T1000 (cell line): ENCODE results near the gene PDCD2L.
"Not testable (repeated sequence)": the region's sequence is repeated elsewhere in the genome, so short reads cannot be mapped to it uniquely, and the experiment has no call there.

ENCODE experiments used
- DNase-seq: peaks from one replicate; lab custom pipeline; 2025; ENCODE audit warnings: mixed read lengths; lab: John Stamatoyannopoulos, UW

The PDCD2L gene

DNA sequence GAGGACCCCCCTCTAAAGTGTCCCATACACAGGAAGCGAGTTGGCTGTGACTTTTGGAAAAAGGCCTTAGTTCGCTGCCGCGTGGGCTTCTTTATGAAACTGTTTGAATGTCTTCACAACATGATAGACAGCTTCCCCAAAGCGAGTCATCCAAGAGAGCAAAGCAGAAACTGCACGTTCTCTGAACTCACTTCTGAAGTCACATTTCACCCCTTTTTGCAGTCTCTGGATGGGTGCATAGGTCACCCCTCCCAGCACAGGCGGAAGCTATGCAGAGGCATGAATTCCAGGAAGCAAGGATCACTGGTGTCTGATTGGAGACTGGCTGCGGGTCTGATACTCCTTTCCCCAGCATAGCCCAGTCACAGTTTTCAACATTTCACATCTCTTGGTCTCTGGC, 28.6 kb upstream of the PDCD2L start:
- no peak for DNase-seq

DNA sequence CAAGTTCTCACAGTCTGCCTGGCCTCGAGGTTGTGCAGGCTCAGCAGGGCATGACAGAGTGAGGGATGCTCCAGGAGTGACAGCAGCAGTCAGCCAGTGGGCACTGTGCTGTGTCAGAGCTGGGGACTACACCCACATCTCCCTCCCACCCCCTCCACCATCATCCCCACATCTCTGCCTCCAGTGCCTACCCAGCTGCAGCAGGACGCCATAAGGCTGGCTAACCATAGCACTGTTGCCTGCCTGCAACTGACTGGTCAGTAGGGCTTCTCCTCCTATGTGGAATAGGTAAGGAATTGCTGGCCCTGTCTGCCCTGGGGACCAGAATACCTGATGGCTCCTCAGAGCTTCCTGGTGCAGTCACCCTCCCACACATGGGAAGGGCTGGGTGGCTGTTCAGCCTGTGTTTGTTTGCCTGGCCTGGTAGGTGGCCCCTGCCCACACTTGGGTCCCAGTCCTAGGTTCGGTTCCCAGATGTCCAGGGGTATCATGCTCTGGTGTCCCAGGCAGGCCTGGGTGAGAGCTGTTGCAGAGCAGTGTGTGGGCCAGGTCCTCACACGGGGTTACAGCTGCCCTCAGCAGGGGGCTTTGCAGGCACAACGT, 23.5 kb upstream of the PDCD2L start:
- DNase-seq: no peak

DNA sequence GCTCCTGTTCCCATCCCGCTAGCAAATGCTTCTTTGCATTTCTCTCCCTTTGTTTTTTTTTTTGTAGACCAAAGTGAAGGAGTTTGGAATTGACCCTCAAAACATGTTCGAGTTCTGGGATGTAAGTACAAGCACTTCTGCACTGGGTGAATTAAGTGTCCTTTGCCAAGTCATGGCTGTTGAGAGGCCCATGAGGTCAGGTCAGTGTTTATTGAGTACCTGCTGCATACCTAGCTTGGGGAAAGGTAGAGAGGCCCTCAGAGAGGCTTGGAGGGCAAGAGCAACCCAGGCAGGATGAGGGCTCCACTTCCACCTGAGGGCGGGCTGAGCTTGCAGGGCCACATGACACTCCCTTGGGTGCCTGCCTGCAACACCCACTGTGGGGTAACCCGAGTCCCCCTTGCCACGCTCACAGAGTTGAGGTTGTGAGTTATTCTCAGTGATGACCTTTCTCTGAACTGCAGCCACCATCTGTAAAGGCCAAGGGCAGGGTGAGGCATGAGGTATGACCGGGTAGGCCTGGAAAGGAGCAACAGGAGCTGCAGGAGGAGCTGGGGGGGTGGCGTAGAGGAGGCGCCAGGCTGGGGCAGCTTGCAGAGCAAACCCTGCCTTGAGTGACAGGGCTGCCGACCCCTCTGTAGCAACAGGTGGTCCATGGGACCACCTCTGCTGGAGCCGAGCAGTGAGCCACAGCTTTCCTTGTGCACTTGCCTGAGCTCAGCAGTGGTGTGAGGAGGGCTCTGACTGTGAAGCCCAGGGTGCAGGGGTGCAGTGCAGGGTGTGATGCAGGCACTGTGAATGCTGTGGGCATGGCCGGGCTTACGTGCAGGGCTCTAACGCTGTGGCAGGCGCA, 22.6 kb upstream of the PDCD2L start:
- no peak for DNase-seq

DNA sequence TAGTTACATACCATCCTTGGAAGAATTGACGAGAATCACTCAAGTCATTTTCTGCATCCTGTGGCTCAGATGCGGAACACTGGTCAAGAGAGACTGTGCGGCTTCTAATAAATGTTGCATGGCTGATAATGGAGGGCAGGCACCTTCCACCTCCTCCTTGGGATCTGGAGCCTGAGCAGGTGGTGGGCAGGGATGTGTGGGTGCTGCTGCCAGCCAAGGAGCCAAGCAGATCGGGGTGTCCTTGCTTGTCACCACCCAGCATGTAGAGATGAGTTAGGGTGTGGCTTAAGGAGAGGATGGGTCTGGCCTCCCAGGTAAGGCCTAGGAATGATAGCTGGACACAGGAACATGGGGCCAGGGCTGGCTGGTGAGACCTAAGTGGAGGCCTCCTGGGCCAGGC, 21.7 kb upstream of the PDCD2L start:
- no peak for DNase-seq

DNA sequence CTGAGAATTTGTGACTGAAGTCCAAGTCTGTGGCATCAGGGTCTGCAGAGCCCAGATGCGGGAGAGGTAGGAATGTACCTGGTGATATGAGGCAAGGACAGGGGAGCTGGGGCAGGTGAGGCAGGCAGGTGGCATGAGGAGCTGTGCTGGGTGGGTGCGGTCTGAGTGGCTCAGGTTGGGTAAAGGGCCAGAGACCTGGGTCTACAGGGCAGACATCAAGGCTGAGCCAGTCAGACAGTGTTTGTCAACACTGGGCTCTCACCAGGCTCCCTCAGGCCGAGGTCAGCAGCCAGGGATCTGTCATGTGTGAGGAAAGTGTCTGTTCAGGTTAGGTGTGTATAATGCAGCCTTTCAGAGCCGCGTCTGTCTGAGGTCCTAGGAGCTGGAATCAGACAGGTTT, 20.6 kb upstream of the PDCD2L start:
- no peak for DNase-seq

DNA sequence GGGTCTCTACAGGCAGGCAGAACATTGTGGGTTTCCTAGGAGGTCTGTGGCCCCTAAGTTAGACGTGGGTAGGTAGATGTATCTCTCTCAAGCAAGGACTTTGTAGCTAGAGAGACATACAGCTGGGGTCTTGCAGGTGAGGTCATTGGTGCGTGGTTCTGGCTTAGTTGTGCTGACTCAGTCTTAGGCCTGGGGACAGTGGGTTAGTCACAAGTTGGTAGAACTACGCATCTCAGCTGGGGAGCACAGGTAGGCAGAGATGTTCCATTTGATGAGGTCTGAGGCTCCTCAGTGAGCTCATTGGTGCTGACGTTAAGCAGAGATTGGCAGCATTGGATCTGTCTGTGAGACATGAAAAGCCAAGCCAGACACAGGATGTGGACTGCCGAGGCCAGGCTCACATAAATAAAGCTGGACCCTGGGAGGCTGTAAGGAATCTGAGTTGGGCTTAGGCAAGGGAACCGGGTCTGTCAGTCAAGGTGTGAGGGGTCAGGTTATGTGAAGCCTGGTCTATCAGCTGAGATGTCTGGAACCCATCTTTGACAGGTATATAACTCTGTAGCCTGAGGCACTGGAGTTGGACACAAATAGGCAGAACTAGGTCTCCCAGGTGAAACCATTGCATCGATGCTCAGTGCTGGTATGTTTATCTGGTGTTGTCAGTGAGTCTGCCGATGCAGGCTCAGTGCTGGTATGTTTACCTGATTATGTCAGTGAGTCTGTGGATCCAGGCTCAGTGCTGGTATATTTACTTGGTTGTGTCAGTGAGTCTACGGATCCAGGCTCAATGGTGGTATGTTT, 17.4 kb upstream of the PDCD2L start:
- DNase-seq: no peak

DNA sequence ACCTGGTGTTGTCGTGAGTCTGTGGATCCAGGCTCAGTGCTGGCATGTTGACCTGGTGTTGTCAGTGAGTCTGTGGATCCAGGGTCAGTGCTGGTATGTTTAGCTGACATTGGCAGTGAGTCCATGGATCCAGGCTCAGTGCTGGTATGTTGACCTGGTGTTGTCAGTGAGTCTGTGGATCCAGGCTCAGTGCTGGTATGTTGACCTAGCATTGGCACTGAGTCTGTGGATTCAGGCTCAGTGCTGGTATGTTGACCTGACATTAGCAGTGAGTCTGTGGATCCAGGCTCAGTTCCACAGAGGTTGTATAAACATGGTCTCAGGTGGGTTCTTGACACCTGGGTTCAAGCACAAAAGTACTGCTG, 16.8 kb upstream of the PDCD2L start:
- no peak for DNase-seq

DNA sequence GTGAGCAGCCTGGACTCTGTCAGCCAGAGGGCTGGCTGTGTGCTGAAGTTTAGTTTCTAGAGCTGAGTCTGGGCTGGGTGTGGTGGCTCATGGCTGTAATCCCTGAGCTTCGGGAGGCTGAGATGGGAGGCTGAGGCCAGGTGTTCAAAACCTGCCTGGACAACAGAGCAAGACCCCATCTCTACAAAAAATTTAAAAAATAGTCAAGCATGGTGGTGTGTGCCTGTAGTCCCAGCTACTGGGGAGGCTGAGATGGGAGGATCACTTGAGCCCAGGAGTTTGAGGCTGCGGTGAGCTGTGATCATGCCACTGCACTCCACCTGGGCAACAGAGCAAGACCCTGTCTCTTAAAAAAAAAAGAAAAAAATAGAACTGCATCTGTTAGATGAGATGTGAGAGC, 15.5 kb upstream of the PDCD2L start:
- not testable (repeated sequence) for DNase-seq

DNA sequence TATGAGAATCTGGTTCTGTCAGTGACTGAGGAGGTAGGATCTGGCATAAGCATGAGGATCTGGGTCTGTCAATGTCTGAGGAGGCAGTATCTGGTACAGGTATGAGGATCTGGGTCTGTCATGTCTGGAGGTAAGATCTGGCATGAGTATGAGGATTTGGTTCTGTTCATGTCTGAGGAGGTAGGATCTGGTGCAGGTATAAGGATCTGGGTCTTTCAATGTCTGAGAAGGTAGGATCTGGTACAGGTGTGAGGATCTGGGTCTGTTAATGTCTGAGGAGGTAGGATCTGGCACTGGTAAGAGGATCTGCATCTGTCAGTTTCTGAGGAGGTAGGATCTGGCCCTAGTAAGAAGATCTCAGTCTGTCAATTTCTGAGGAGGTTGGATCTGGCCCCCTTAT, 12.4 kb upstream of the PDCD2L start:
- no peak for DNase-seq

DNA sequence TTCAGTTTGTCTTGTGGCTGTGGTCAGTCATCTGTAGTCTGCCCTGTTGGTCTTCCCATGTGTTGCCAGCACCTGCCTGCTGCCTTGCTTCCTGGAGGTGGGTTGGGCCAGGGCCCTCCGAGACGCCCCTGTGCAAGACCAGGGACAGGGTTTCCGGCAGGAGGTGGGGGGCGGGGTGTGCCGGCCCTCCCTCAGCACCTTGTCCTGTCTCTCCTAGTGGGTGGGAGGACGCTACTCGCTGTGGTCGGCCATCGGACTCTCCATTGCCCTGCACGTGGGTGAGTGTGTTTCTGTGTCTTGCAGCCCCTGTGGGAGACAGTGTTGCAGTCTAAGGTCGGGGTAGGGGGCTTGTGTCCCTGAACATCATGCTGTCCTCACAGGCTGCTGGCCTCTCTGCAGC, 11.2 kb upstream of the PDCD2L start:
- no peak for DNase-seq

DNA sequence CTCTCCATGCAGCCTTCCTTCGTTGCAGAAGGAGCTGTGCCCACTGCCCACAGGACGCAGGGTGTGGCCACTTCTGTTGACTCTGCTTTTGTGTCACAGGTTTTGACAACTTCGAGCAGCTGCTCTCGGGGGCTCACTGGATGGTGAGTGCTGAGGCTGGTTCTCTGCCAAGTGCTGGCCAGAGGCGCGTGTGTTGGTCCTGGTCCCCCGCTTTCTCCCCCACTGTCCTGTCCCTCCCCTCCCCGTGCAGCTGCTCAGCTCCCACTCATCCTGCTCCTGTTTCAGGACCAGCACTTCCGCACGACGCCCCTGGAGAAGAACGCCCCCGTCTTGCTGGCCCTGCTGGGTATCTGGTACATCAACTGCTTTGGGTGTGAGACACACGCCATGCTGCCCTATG, 10.6 kb upstream of the PDCD2L start:
- DNase-seq: no peak

DNA sequence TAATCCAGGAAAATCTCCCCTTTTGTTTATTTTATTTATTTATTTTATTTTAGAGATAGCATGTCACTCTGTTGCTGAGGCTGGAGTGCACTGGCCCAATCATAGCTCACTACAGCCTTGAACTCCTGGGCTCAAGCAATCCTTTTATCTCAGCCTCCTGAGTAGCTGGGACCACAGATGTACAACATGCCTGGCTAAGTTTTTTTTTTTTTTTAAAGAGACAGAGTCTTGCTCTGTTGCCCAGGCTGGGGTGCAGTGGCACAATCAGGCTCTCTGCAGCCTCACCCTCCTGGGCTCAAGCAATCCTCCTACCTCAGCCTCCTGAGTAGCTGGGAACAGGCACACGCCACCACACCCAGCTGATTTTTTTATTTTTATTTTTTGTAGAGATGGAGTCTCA, 6.3 kb upstream of the PDCD2L start:
- no peak for DNase-seq

DNA sequence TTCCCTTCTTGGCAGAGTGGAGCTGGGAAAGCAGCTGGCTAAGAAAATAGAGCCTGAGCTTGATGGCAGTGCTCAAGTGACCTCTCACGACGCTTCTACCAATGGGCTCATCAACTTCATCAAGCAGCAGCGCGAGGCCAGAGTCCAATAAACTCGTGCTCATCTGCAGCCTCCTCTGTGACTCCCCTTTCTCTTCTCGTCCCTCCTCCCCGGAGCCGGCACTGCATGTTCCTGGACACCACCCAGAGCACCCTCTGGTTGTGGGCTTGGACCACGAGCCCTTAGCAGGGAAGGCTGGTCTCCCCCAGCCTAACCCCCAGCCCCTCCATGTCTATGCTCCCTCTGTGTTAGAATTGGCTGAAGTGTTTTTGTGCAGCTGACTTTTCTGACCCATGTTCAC, 4.3 kb upstream of the PDCD2L start:
- DNase-seq: no peak

DNA sequence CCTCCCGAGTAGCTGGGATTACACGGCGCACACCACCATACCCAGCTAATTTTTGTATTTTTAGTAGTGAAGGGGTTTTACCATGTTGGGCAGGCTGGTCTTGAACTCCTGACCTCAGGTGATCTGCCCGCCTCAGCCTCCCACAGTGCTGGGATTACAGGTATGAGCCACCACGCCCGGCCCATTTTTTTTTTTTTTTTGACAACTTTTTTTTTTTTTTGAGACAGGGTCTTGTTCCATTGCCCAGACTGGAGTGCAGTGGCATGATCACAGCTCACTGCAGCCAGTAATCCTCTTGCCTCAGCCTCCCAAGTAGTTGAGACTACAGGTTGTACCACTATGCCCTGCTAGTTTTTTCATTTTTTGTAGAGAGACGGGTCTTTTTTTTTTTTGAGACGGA, 3.4 kb upstream of the PDCD2L start:
- DNase-seq: not testable (repeated sequence)

DNA sequence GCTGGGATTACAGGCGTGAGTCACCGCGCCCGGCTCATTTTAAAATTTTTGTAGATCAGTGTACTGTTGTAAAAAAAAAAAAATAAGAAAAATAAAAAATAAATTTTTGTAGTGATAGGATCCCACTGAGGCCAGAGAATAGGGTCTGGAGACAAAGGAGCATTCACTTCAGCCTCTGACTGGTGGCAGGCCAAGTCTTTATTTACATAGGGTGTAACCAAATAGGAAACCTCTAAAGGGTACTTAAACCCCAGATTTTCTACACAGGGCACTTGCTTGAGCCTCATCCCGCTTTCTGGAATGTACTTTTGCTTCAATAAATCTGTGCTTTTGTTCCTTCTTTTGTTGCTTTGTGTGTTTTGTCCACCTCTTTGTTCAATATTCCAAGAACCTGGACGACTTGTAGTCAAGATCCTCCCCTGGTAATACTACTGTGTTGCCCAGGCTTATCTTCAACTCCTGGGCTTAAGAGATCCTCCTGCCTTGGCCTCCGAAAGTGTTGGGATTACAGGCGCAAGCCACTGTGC, 2.1 kb upstream of the PDCD2L start:
- no peak for DNase-seq

DNA sequence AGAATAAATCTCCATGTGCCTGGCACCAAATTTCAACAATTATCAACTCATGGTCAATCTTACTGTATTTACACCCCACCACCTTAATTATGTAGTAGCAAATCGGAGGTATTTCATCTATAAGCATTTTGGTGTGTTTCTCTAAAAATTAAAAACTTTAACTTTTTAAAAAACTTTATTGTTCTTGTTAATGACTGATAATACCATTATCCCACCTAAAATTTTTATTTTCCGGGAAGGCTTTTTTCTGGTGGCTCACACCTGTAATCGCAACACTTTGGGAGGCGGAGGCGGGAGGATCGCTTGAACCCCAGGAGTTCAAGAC, 453 bp upstream of the PDCD2L start:
- DNase-seq: no peak

DNA sequence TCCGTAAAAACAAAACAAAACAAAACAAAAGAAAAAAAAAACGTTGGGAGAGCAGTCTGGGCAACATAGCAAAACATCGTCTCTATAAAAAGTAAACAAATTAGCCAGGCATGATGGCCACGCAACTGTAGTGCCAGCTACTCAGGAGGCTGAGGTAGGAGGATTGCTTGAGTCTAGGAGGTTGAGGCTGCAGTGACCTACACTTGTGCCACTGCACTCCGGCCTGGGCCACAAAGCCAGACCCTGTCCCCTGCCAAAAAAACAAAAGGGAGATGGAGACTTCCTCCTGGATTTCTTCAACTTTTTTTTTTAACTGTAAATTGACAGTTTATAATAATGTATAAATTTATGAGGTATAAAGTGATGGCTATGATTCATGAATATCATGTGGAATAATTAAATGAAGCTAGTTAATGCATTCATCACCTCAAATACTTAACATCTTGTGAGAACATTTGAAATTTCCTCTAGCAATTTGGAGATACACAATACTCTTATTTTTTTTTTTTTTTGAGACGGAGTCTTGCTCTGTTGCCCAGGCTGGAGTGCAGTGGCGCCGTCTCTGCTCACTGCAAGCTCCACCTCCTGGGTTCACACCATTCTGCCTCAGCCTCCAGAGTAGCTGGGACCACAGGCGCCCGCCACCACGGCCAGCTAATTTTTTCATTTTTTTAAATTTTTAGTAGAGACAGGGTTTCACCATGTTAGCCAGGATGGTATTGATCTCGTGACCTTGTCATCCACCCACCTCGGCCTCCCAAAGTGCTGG, 1.9 kb downstream of the PDCD2L start:
- DNase-seq: no peak

DNA sequence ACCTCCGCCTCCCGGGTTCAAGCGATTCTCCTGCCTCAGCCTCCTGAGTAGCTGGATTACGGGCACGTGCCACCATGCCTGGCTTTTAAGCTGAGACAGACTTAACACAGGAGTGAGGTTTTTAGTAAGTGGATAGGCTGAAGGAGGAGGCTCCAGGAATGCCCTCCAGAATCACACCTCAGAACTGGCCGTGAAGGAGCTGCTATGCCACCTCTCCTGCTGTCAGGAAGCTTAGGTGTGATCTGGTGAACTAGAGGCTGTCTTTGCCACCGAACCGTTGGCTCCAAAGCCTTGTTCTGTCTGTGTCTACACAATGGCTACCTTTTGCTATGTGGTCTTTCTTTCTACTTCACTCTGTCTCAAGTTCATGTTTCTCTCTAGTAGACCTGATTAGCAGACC, 4.2 kb downstream of the PDCD2L start:
- no peak for DNase-seq

DNA sequence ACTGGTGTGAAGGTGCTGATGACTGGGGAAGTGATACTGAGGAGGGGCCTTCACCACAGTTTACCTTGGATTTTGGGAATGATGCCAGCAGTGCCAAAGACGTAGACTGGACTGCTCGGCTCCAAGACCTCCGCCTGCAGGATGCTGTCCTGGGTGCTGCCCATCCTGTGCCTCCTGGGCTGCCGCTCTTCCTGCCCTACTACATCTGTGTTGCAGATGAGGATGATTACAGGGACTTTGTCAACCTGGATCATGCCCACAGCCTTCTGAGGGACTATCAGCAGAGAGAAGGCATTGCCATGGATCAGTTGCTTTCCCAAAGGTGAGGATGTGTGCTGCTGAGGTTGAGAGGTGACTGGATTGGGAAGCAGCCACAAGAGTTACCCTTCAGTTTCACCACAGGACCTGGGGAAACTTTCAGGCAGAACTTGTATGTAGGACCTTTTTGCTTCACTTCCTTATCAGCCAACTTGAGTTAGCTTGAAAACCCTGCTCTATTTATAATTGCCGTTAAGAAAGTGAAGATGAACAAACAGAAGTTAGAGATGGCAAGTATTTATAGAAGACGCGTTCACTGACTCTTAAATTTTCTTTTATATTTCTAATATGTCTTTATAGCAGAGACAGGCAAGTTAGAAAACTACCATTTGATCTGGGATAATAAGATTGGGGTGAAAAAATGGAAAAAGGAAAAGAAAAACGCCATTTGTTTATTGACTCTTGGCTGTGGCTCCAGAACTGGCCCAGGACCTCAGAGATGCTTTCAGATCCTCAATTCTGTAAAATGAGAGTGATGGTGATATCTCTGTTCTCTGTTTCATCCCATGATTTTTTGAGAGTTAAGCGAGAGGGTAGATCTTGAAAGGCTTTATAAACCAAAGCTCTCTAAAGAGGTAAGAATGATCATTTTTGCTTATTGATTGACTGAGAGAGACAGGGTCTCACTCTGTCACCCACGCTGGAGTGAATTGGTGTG, 5.3 kb downstream of the PDCD2L start:
- no peak for DNase-seq

DNA sequence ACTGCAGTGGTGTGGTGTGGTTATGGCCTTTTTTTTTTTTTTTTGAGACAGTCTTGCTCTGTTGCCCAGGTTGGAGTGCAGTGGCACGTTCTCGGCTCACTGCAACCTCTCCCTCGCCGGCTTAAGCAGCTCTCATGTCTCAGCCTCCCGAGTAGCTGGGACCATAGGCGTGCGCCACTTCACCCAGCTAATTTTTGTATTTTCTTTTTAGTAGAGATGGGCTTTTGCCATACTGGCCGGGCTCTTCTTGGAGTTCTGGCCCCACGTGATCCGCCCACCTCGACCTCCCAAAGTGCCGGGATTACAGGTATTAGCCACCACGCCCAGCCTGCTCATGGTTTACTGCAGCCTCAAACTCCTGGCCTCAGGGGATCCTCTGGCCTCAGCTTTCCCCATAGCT, 7.0 kb downstream of the PDCD2L start:
- DNase-seq: no peak

DNA sequence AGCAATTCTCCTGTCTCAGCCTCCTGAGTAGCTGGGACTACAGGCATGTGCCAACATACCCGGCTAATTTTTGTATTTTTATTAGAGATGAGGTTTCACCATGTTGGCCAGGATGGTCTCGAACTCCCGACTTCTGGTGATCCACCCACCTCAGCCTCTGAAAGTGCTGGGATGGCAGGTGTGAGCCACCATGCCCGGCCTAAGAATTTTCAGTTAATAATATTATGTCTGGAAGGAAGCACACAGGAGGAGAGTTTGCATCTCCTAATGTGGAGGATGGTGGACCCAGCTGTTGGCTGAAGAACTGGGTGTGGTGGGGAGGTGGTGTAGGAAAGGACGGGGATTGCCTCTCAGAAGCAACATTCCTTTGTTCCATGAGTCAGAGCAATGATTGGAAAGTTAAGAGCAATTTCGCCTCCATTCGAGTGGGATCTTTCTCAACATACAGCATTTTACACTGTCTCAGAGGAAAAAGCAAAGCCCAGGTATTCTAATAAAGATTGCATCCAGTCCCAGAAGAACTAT, 11.9 kb downstream of the PDCD2L start:
- DNase-seq: no peak
